ENCODE measurements around the gene LBHD2.

DNA sequence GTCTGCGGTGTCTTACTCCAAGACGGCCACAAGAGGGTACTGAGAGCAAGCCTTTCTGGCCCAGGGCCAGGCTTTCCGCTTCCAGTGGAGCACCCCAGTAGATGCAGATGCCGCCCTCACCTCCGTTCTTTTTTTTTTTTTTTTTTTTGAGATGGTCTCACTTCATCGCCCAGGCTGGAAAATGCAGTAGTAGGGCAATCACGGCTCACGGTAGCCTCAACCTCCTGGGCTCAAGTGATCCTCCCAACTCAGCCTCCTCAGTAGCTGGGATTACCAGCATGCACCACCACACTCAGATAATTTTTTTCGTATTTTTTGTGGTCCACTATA lies 5.6 kb upstream of the LBHD2 start:
- TF ChIP-seq, protein P1, sequence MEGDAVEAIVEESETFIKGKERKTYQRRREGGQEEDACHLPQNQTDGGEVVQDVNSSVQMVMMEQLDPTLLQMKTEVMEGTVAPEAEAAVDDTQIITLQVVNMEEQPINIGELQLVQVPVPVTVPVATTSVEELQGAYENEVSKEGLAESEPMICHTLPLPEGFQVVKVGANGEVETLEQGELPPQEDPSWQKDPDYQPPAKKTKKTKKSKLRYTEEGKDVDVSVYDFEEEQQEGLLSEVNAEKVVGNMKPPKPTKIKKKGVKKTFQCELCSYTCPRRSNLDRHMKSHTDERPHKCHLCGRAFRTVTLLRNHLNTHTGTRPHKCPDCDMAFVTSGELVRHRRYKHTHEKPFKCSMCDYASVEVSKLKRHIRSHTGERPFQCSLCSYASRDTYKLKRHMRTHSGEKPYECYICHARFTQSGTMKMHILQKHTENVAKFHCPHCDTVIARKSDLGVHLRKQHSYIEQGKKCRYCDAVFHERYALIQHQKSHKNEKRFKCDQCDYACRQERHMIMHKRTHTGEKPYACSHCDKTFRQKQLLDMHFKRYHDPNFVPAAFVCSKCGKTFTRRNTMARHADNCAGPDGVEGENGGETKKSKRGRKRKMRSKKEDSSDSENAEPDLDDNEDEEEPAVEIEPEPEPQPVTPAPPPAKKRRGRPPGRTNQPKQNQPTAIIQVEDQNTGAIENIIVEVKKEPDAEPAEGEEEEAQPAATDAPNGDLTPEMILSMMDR (optimal IDR thresholded peaks at IDR 0.05 in 1 of 3, IDR thresholded peaks at IDR 0.05 in 1 of 3, conservative IDR thresholded peaks at IDR 0.05 in 1 of 3; ENCODE audit: extremely low read depth in 1 of 3, insufficient read depth in 2 of 3, low read length in 3 of 3): peak; percentile 78 to 85 (median 80)
- TF ChIP-seq EZH2 (IDR thresholded peaks at IDR 0.05; ENCODE audit: low read length): no peak

All from keratinocyte (primary cell).